GF-D8 (cell line): ENCODE data around the gene PERM1.
"Not testable (repeated sequence)": the region's sequence is repeated elsewhere in the genome, so short reads cannot be mapped to it uniquely, and the experiment has no call there.

Source experiments
- DNase-seq: peaks from one replicate; lab custom pipeline; 2025; lab: John Stamatoyannopoulos, UW

The PERM1 gene

GRCh38 chr1:1014799-1015681 is 33.1 kb upstream of the PERM1 start:
- DNase-seq = no peak

GRCh38 chr1:1013922-1014648 is 32.2 kb upstream of the PERM1 start:
- no peak for DNase-seq

GRCh38 chr1:1013105-1013921 is 31.4 kb upstream of the PERM1 start, which contains the start of gene ISG15:
Gene ISG15, plus strand, starts transcription at chr1:1013497. Its CDS starts 77 bp downstream, at chr1:1013574.
- DNase-seq = peak; percentile 66

GRCh38 chr1:1012736-1013104 is 30.8 kb upstream of the PERM1 start:
- not testable (repeated sequence) for DNase-seq

- DNase-seq = peak; percentile 6
Observed at GRCh38 chr1:1011396-1011949, 29.6 kb upstream of the PERM1 start.

GRCh38 chr1:1010131-1010530 is 28.2 kb upstream of the PERM1 start:
- not testable (repeated sequence) for DNase-seq

- no peak for DNase-seq
Observed at GRCh38 chr1:1006305-1007159, 24.6 kb upstream of the PERM1 start.

GRCh38 chr1:1005774-1006304 is 23.9 kb upstream of the PERM1 start:
- DNase-seq = no peak

- DNase-seq = peak; percentile 82
Observed at GRCh38 chr1:1004780-1005697, 23.1 kb upstream of the PERM1 start.

- no peak for DNase-seq
Observed at GRCh38 chr1:1004420-1004779, 22.5 kb upstream of the PERM1 start.

- DNase-seq = no peak
Observed at GRCh38 chr1:1003618-1004419, 21.9 kb upstream of the PERM1 start.

- no peak for DNase-seq
Observed at GRCh38 chr1:1001057-1001783, 19.3 kb upstream of the PERM1 start.

- DNase-seq = peak; percentile 67
Observed at GRCh38 chr1:1000357-1001056, 18.6 kb upstream of the PERM1 start.

GRCh38 chr1:999725-1000356 is 17.9 kb upstream of the PERM1 start, which contains the start of gene HES4:
Gene HES4, minus strand, starts transcription at chr1:1000097. Its CDS starts 124 bp downstream, at chr1:999973.
- DNase-seq = peak; percentile 76

GRCh38 chr1:998995-999724 is 17.3 kb upstream of the PERM1 start:
- no peak for DNase-seq

GRCh38 chr1:998745-998994 is 16.8 kb upstream of the PERM1 start:
- no peak for DNase-seq
